Measurements from ENCODE around the gene KCNIP4.

KCNIP4 gene

GRCh38 chr4:21467551-21467950, 481.0 kb downstream of the KCNIP4 start:
- no peak for DNase-seq (ENCODE audit: low read depth in 3 of 3)

- no peak for DNase-seq (ENCODE audit: low read depth in 3 of 3)
Measured at GRCh38 chr4:21457086-21457840, 491.3 kb downstream of the KCNIP4 start.

GRCh38 chr4:21454831-21455230, 493.7 kb downstream of the KCNIP4 start:
- DNase-seq (ENCODE audit: low read depth in 3 of 3), result no peak

- no peak for DNase-seq (ENCODE audit: low read depth in 3 of 3)
Measured at GRCh38 chr4:21454201-21454600, 494.4 kb downstream of the KCNIP4 start.

- no peak for DNase-seq (ENCODE audit: low read depth in 3 of 3)
Measured at GRCh38 chr4:21452931-21453330, 495.6 kb downstream of the KCNIP4 start.

GRCh38 chr4:21451032-21451431, 497.5 kb downstream of the KCNIP4 start:
- no peak for DNase-seq (ENCODE audit: low read depth in 3 of 3)

- no peak for DNase-seq (ENCODE audit: low read depth in 3 of 3)
Measured at GRCh38 chr4:21450331-21450730, 498.2 kb downstream of the KCNIP4 start.

GRCh38 chr4:21447301-21448054, 501.1 kb downstream of the KCNIP4 start:
- no peak for DNase-seq (ENCODE audit: low read depth in 3 of 3)

- DNase-seq (ENCODE audit: low read depth in 3 of 3), result no peak
Measured at GRCh38 chr4:21420166-21420565, 528.4 kb downstream of the KCNIP4 start.

- no peak for DNase-seq (ENCODE audit: low read depth in 3 of 3)
Measured at GRCh38 chr4:21415728-21416127, 532.8 kb downstream of the KCNIP4 start.

GRCh38 chr4:21413807-21414370, 534.7 kb downstream of the KCNIP4 start:
- no peak for DNase-seq (ENCODE audit: low read depth in 3 of 3)

- DNase-seq (ENCODE audit: low read depth in 3 of 3), result no peak
Measured at GRCh38 chr4:21411086-21411485, 537.5 kb downstream of the KCNIP4 start.

GRCh38 chr4:21410372-21410771, 538.2 kb downstream of the KCNIP4 start:
- DNase-seq (ENCODE audit: low read depth in 3 of 3), result no peak

GRCh38 chr4:21387683-21388082, 560.9 kb downstream of the KCNIP4 start:
- DNase-seq (ENCODE audit: low read depth in 3 of 3), result no peak

GRCh38 chr4:21386166-21386780, 562.3 kb downstream of the KCNIP4 start:
- no peak for DNase-seq (ENCODE audit: low read depth in 3 of 3)

- DNase-seq (ENCODE audit: low read depth in 3 of 3), result no peak
Measured at GRCh38 chr4:21385706-21386105, 562.9 kb downstream of the KCNIP4 start.

GRCh38 chr4:21384609-21385008, 564.0 kb downstream of the KCNIP4 start:
- no peak for DNase-seq (ENCODE audit: low read depth in 3 of 3)

- no peak for DNase-seq (ENCODE audit: low read depth in 3 of 3)
Measured at GRCh38 chr4:21380861-21381260, 567.7 kb downstream of the KCNIP4 start.

GRCh38 chr4:21377046-21377445, 571.5 kb downstream of the KCNIP4 start:
- DNase-seq (ENCODE audit: low read depth in 3 of 3), result no peak

- DNase-seq (ENCODE audit: low read depth in 3 of 3), result no peak
Measured at GRCh38 chr4:21376176-21376575, 572.4 kb downstream of the KCNIP4 start.

GRCh38 chr4:21374641-21375368, 573.8 kb downstream of the KCNIP4 start:
- DNase-seq (ENCODE audit: low read depth in 3 of 3), result no peak

GRCh38 chr4:21367567-21367966, 581.0 kb downstream of the KCNIP4 start:
- no peak for DNase-seq (ENCODE audit: low read depth in 3 of 3)

Data from stimulated activated CD4-positive, alpha-beta T cell treated with anti-CD3 and anti-CD28 coated beads, TNF-alpha, amount 100 ng/mL, for 4 hours (primary cell).